VCaP (cell line): ENCODE results near the gene BRPF1.

Source experiments
- H3K27ac ChIP-seq: fragments of 450-650 bp; 2 replicates; pipeline ENCODE4 v1.5.1; 2017
- CTCF ChIP-seq: fragments of 450-650 bp; conservative IDR thresholded peaks from 2 replicates; pipeline ENCODE4 v1.5.1; 2017; ENCODE audit warnings: mild to moderate bottlenecking, moderate library complexity

The BRPF1 gene

DNA sequence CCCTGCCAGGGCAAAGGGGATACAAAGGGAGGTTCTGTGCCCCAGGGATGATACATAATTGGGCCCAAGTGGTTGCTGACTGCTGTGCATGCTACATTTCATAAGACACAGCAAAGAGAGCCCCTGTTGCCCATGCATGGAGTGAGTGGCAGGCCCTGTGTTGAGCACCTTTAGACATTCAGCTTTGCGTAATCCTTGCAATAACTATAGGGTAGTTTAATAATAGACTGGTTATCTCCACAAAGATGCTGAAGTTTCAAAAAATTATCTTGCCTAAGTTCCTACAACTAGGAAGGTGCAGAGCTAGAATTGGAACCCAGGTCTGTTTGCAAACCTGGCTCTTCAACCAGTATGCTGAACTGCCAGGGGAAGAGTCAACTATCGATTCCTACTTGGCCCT lies 16.5 kb downstream of the BRPF1 start:
- no peak overlapping the region for H3K27ac ChIP-seq
- TF ChIP-seq CTCF = no peak

GRCh38 chr3:9749296-9749644 lies 17.7 kb downstream of the BRPF1 start:
- H3K27ac ChIP-seq = peak overlapping the region; percentile 91
- TF ChIP-seq CTCF = no peak

DNA sequence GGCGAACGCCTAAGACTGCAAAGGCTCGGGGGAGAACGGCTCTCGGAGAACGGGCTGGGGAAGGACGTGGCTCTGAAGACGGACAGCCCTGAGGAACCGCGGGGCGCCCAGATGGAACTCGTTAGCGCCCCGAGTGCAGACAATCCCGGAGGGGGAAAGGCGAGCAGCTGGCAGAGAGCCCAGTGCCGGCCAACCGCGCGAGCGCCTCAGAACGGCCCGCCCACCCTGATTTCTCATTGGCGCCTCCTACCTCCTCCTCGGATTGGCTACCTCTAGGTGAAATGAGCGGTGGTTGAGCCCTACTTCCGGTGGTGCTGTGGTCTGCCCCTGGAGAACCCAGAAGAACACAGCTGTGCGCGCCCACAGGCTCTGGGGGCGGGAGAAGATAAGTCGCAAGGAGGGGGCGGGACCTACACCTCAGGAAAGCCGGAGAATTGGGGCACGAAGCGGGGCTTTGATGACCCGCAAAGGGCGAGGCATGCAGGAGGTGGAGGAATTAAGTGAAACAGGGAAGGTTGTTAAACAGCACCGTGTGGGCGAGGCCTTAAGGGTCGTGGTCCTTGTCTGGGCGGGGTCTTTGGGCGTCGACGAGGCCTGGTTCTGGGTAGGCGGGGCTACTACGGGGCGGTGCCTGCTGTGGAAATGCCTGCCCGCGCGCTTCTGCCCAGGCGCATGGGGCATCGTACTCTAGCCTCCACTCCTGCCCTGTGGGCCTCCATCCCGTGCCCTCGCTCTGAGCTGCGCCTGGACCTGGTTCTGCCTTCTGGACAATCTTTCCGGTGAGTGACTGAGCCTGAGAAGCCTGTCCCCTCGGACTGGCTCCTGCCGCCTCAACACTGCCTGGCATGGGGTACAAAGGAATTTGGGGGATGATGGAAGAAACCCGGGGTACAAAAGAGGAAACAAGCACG lies 18.4 kb downstream of the BRPF1 start, which contains the start of gene OGG1:
OGG1 (plus strand) TSS at position 308 of the 911 bp plus-strand sequence; CDS start at position 643, 335 bp downstream.
- no peak for TF ChIP-seq CTCF
- peak within 1 kb of the TSS; percentile 91 for H3K27ac ChIP-seq

GRCh38 chr3:9750556-9751411 lies 19.2 kb downstream of the BRPF1 start:
- peak overlapping the region; percentile 91 for H3K27ac ChIP-seq
- no peak for TF ChIP-seq CTCF

DNA sequence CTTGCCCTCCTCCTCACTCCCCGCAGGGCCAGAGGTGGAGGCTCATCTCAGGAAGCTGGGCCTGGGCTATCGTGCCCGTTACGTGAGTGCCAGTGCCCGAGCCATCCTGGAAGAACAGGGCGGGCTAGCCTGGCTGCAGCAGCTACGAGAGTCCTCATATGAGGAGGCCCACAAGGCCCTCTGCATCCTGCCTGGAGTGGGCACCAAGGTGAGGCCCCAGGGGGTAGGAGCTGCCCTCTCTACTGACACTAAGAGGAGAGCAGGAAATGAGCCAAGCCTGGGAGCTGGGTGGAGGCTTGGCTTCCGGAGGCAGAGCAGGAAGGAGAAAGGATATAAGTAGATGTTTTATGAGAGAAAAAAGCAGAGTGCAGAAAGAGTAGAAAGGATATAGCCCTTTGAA lies 23.1 kb downstream of the BRPF1 start:
- TF ChIP-seq CTCF = no peak
- H3K27ac ChIP-seq = peak overlapping the region; percentile 51

GRCh38 chr3:9757427-9757826 lies 25.9 kb downstream of the BRPF1 start:
- H3K27ac ChIP-seq = no peak overlapping the region
- TF ChIP-seq CTCF = no peak
